ENCODE data around the gene CDH9. TPM values are rescaled to one million over a fixed set of nuclear protein-coding genes. Genes with fewer than 3 reads are reported as not detected.

The CDH9 gene
- total and polyA plus RNA-seq, 2 experiments from 2014 or later = 0.53 to 2.4 TPM

- no peaks in the 10 kb centered on the region for H3K9me3 ChIP-seq (ENCODE audit: low read depth)
- H3K9me2 ChIP-seq (replicated peaks; ENCODE audit: insufficient read depth) = no peaks in the 10 kb centered on the region
- H3K27me3 ChIP-seq = no peaks in the 10 kb centered on the region
- no peaks in the 10 kb centered on the region for H3K4me1 ChIP-seq (ENCODE audit: insufficient read depth)
- no peak overlapping the region for H3K4me3 ChIP-seq
- H3K36me3 ChIP-seq (replicated peaks; ENCODE audit: insufficient read depth, low read depth) = no peaks in the 10 kb centered on the region
- no peak for DNase-seq (ENCODE audit: low spot score)
- 86% methylated on average over 2 of the region's 2 CpGs for WGBS (ENCODE audit: low lambda C conversion rate, missing lambda C conversion rate)
- TF ChIP-seq EZH2 (IDR thresholded peaks at IDR 0.05; ENCODE audit: borderline replicate concordance) = no peak
- no peak for TF ChIP-seq CTCF (IDR thresholded peaks at IDR 0.05; ENCODE audit: poor library complexity)
- no peak for TF ChIP-seq EZH2phosphoT487 (IDR thresholded peaks at IDR 0.05; ENCODE audit: low read depth, severe bottlenecking, unreplicated experiment)
- H2AFZ ChIP-seq = no peak overlapping the region
- H4K20me1 ChIP-seq (ENCODE audit: insufficient read depth, poor library complexity, severe bottlenecking) = no peaks in the 10 kb centered on the region
- no peak overlapping the region for H3K4me2 ChIP-seq
- H3K79me2 ChIP-seq = no peaks in the 10 kb centered on the region
- H3K27ac ChIP-seq = no peak overlapping the region
These were observed 89.5 kb downstream of the CDH9 start for GRCh38 chr5:26948921-26949320.

GRCh38 chr5:26945901-26946300 is 92.5 kb downstream of the CDH9 start:
- DNase-seq (ENCODE audit: low spot score) = no peak
- no peak for TF ChIP-seq EZH2 (IDR thresholded peaks at IDR 0.05; ENCODE audit: borderline replicate concordance)
- no peak for TF ChIP-seq EZH2phosphoT487 (IDR thresholded peaks at IDR 0.05; ENCODE audit: low read depth, severe bottlenecking, unreplicated experiment)
- no peak for TF ChIP-seq CTCF (IDR thresholded peaks at IDR 0.05; ENCODE audit: poor library complexity)
- H3K4me1 ChIP-seq (ENCODE audit: insufficient read depth) = no peaks in the 10 kb centered on the region
- no peaks in the 10 kb centered on the region for H3K36me3 ChIP-seq (replicated peaks; ENCODE audit: insufficient read depth, low read depth)
- H3K9me2 ChIP-seq (replicated peaks; ENCODE audit: insufficient read depth) = no peaks in the 10 kb centered on the region
- no peaks in the 10 kb centered on the region for H3K9me3 ChIP-seq (ENCODE audit: low read depth)
- H3K79me2 ChIP-seq = no peaks in the 10 kb centered on the region
- no peak overlapping the region for H3K4me2 ChIP-seq
- no peaks in the 10 kb centered on the region for H3K27me3 ChIP-seq
- H2AFZ ChIP-seq = no peak overlapping the region
- no peaks in the 10 kb centered on the region for H4K20me1 ChIP-seq (ENCODE audit: insufficient read depth, poor library complexity, severe bottlenecking)
- H3K27ac ChIP-seq = no peak overlapping the region
- H3K4me3 ChIP-seq = no peak overlapping the region

- Histone ChIP-seq H2AFZ (no peak overlapping the region), H3K9me2 (replicated peaks; ENCODE audit: insufficient read depth) (no peaks in the 10 kb centered on the region), H4K20me1 (ENCODE audit: insufficient read depth, poor library complexity, severe bottlenecking) (no peaks in the 10 kb centered on the region), H3K9me3 (ENCODE audit: low read depth) (no peaks in the 10 kb centered on the region), H3K79me2 (no peaks in the 10 kb centered on the region), H3K36me3 (replicated peaks; ENCODE audit: insufficient read depth, low read depth) (no peaks in the 10 kb centered on the region), H3K4me2 (no peak overlapping the region), H3K4me1 (ENCODE audit: insufficient read depth) (no peaks in the 10 kb centered on the region), H3K27me3 (no peaks in the 10 kb centered on the region), H3K27ac (no peak overlapping the region), H3K4me3 (no peak overlapping the region)
- 42% methylated on average over 2 of the region's 2 CpGs for WGBS (ENCODE audit: low lambda C conversion rate, missing lambda C conversion rate)
- TF ChIP-seq CTCF (IDR thresholded peaks at IDR 0.05; ENCODE audit: poor library complexity) (no peak), EZH2phosphoT487 (IDR thresholded peaks at IDR 0.05; ENCODE audit: low read depth, severe bottlenecking, unreplicated experiment) (no peak), EZH2 (IDR thresholded peaks at IDR 0.05; ENCODE audit: borderline replicate concordance) (no peak)
- DNase-seq (ENCODE audit: low spot score) = no peak
These were observed 95.9 kb downstream of the CDH9 start for GRCh38 chr5:26942481-26942880.

GRCh38 chr5:26940994-26941393 is 97.4 kb downstream of the CDH9 start:
- Histone ChIP-seq H3K9me2 (replicated peaks; ENCODE audit: insufficient read depth) (no peaks in the 10 kb centered on the region), H2AFZ (no peak overlapping the region), H3K9me3 (ENCODE audit: low read depth) (no peaks in the 10 kb centered on the region), H3K4me1 (ENCODE audit: insufficient read depth) (no peaks in the 10 kb centered on the region), H3K27ac (no peak overlapping the region), H4K20me1 (ENCODE audit: insufficient read depth, poor library complexity, severe bottlenecking) (no peaks in the 10 kb centered on the region), H3K36me3 (replicated peaks; ENCODE audit: insufficient read depth, low read depth) (no peaks in the 10 kb centered on the region), H3K4me3 (no peak overlapping the region), H3K4me2 (no peak overlapping the region), H3K27me3 (no peaks in the 10 kb centered on the region), H3K79me2 (no peaks in the 10 kb centered on the region)
- 95% methylated on average over 1 of the region's 1 CpG for WGBS (ENCODE audit: low lambda C conversion rate, missing lambda C conversion rate)
- no peak for TF ChIP-seq CTCF (IDR thresholded peaks at IDR 0.05; ENCODE audit: poor library complexity)
- no peak for TF ChIP-seq EZH2 (IDR thresholded peaks at IDR 0.05; ENCODE audit: borderline replicate concordance)
- no peak for TF ChIP-seq EZH2phosphoT487 (IDR thresholded peaks at IDR 0.05; ENCODE audit: low read depth, severe bottlenecking, unreplicated experiment)
- DNase-seq (ENCODE audit: low spot score) = no peak
